ENCODE data around the gene COL5A1.

Gene COL5A1

DNA sequence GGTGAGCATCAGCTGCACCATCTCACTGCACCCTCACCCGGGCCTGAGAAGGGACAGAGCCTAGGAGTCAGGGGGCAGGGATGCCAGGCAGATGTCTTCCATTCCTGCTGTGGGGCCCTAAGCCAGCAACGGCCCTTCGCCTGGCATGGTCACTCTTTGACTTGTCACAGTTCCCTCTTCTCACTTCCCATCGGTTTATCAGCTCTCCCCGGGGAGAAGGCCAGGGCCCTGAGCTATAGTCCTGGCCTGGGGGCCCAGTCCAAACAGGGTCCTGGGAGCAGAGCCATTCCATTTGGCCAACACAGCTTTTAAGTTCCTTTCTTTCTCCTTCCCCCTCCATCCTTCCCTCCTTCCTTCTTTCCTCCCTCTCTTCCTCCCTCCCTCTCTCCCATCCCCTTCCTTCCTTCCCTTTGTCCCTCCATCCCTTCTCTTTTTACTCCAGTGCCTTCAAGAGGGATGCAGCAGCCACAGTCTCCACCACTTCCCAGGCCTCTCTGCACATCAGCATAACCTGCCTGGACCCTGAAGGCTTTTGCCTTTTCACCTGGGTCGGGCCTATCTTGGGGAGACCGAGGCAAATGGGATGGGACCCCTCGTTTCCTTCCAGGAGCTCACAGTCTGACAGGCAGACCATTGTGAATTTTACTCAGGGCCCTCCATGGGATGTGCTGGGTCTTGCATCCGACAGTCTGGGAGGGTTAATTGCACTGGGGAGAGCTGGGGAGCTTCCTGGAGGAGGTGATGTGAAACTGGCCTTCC lies 4.2 kb downstream of the COL5A1 start:
- Mint-ChIP-seq H3K27me3 (ENCODE audit: low read depth) (peaks cover 9% of the 10 kb centered on the region), H3K27ac (peak overlapping the region in 2 of 3 experiments; percentile 65 to 73), H3K9me3 (no peaks in the 10 kb centered on the region), H3K36me3 (ENCODE audit: low read depth) (peaks cover 19% of the 10 kb centered on the region), H3K4me1 (peaks cover 53% of the 10 kb centered on the region), H3K4me3 (peak overlapping the region; percentile 71 to 93 (median 87))
- TF ChIP-seq, protein P1, sequence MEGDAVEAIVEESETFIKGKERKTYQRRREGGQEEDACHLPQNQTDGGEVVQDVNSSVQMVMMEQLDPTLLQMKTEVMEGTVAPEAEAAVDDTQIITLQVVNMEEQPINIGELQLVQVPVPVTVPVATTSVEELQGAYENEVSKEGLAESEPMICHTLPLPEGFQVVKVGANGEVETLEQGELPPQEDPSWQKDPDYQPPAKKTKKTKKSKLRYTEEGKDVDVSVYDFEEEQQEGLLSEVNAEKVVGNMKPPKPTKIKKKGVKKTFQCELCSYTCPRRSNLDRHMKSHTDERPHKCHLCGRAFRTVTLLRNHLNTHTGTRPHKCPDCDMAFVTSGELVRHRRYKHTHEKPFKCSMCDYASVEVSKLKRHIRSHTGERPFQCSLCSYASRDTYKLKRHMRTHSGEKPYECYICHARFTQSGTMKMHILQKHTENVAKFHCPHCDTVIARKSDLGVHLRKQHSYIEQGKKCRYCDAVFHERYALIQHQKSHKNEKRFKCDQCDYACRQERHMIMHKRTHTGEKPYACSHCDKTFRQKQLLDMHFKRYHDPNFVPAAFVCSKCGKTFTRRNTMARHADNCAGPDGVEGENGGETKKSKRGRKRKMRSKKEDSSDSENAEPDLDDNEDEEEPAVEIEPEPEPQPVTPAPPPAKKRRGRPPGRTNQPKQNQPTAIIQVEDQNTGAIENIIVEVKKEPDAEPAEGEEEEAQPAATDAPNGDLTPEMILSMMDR (IDR thresholded peaks at IDR 0.05; ENCODE audit: unreplicated experiment in 3 of 3) = no peak

DNA sequence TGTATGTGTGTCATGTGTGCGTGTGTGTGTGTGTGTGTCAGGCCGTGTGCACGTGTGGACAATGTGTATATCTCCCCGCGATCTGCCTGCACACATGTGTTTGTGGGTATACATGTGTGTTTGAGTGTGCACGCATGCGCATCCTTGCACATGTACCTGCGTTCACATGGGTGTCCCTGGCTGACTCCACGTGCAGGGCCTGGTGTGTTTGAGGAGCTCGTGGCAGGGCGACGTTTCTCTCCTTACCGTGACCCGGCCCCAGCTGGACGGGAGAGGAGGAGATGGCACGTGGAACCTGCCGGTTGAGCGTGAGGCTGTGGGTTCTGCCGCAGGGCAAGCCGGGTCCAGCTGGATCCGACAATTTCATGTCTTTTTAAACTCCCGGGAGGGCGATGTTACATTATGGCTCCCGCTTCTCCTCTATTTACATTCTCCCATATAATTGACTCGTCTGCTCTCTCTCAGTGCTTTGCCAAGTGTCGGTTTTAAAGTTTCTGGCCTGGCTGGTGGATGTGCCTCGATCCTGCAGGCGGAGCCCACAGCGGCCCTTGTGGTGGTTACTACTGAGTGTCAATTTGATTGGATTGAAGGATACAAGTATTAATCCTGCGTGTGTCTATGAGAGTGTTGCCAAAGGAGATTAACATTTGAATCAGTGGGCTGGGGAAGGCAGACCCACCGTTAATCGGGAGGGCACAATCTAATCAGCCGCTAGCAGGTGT lies 5.9 kb downstream of the COL5A1 start:
- H3K27ac Mint-ChIP-seq = peak overlapping the region in 2 of 3 experiments; percentile 27 to 32
- peaks cover 9% of the 10 kb centered on the region for H3K27me3 Mint-ChIP-seq (ENCODE audit: low read depth)
- H3K4me1 Mint-ChIP-seq = peaks cover 58% of the 10 kb centered on the region
- H3K36me3 Mint-ChIP-seq (ENCODE audit: low read depth) = peaks cover 19% of the 10 kb centered on the region
- no peaks in the 10 kb centered on the region for H3K9me3 Mint-ChIP-seq
- H3K4me3 Mint-ChIP-seq = peak overlapping the region in 2 of 3 experiments; percentile 59 to 64
- TF ChIP-seq, protein P1 (IDR thresholded peaks at IDR 0.05; ENCODE audit: unreplicated experiment in 3 of 3) = no peak

DNA sequence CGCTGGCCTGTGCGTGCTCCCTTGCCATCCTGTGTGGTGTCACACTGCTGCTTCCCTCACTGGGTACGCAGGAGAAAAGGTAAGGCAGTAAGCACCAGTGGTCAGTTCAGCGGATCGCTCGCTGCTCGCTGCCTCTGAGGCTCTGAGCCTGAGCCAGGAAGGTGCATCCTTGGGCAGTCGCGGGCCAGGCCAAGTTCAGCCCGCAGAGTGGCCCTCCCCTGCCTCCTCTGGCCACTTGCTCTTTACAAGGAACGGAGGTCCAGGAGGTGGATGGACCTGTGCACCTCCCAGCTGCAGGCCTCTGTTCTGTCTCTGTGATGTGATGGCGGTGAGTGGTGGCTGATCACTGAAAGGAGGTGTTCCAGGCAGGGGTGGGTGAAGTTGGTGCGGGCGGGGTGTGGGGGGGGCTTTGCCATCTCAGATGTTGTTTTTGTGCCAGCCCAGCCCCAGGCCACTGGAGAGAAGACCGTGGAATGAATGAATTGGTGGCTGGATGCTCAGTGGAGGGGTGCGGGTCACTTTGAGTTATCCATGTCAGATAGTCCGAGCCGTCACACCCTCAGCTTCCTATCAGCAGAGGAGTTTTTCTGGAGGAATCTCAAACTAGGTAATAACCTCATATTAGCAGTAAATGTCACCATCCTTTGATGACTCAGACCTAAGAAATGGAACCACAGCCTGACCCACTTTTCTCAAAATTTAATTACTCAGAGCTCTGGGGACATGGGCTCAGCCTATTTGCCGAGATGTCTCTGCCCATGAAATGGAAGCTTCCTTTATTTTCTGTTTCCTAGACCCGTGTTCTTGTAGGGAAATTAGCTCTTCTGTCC lies 7.3 kb downstream of the COL5A1 start:
- TF ChIP-seq, protein P1 (IDR thresholded peaks at IDR 0.05; ENCODE audit: unreplicated experiment in 3 of 3) = no peak
- Mint-ChIP-seq H3K4me1 (peaks cover 47% of the 10 kb centered on the region), H3K27ac (no peak overlapping the region), H3K4me3 (no peak overlapping the region), H3K9me3 (no peaks in the 10 kb centered on the region), H3K36me3 (ENCODE audit: low read depth) (peaks cover 19% of the 10 kb centered on the region), H3K27me3 (ENCODE audit: low read depth) (peaks cover 9% of the 10 kb centered on the region)

DNA sequence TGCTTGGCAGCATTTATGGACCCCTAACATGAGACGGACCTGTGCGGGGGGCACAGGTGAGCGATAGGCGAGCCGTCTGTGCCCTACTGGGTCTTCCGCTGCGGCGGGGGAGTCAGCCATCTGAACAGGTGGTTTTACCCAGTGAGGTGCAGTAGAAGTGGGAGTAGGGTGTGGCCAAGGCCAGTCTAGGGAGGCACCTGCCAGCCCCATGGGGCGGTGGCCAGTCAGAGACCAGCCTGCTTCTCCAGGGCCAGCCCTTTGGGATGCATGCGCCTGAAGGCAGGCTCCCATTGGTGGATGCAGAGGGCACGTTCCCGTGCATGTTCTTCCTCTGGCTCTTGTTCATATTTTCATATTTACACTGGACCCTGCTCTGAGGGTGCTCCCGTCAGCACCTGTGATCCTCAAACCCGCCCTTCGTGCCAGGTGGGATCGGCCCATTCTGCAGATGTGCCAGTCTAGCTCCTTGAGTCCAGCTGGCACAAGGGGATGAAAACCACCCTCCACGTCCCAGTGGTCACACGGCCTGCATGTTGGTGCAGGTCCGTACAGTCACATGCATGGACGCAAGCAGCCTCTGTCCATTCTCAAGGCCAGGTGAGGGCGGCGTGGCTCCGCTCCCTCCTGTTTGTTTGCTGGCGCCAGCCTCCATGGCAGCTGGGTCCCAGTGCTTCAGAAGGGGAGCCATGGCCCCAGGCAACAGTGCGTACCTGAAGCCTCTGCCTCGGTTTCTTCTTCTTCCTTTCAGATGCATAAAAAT lies 9.0 kb downstream of the COL5A1 start:
- H3K4me3 Mint-ChIP-seq = no peak overlapping the region
- TF ChIP-seq, protein P1 (IDR thresholded peaks at IDR 0.05; ENCODE audit: unreplicated experiment in 3 of 3) = no peak
- peaks cover 32% of the 10 kb centered on the region for H3K4me1 Mint-ChIP-seq
- no peak overlapping the region for H3K27ac Mint-ChIP-seq
- no peaks in the 10 kb centered on the region for H3K9me3 Mint-ChIP-seq
- H3K36me3 Mint-ChIP-seq (ENCODE audit: low read depth) = peaks cover 19% of the 10 kb centered on the region
- H3K27me3 Mint-ChIP-seq (ENCODE audit: low read depth) = peaks cover 9% of the 10 kb centered on the region

DNA sequence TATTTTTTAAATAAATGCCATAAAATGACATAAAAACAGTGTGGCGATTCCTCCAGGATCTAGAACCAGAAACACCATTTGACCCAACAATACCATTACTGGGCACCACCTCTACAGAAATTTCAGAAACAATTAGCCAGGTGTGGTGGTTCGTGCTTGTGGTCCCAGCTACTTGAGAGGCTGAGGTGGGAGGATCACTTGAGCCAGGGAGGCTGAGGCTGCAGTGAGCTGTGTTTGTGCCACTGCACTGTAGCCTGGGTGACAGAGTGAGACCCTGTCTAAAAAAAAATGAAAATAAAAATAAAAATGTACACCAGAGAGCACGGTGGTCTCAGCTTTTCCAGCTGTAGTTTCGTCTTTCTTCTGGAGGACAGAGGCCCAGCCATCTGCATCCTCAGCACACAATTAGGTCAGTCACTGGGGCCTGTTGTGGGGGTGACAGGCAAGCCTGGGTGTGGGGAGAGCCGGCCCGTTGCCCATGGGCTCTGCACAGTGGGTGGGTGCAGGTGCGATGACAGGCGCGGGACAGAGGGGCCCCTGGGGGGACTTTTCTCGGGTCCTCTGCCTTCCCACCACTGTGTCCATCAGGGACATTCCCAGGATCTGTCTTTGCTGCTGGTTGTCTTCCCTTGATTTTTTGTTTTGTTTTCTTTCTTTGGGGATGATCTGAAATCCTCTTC lies 9.8 kb downstream of the COL5A1 start:
- H3K27ac Mint-ChIP-seq = peak overlapping the region in 1 of 3 experiments; percentile 25
- TF ChIP-seq, protein P1 (IDR thresholded peaks at IDR 0.05; ENCODE audit: unreplicated experiment in 3 of 3) = no peak
- H3K4me3 Mint-ChIP-seq = no peak overlapping the region
- peaks cover 17% of the 10 kb centered on the region for H3K36me3 Mint-ChIP-seq (ENCODE audit: low read depth)
- H3K27me3 Mint-ChIP-seq (ENCODE audit: low read depth) = peaks cover 9% of the 10 kb centered on the region
- H3K9me3 Mint-ChIP-seq = no peaks in the 10 kb centered on the region
- peaks cover 26% of the 10 kb centered on the region for H3K4me1 Mint-ChIP-seq

Measured in nephron (organoid).